NOMO-1 treated with dmso at 0.1 percent for 144 hours (cell line): ENCODE results near the gene CDC42EP2.

Experiments
- DNase-seq: peaks from one replicate; lab custom pipeline; 2025; ENCODE audit not compliant: unreplicated experiment; lab: John Stamatoyannopoulos, UW

The CDC42EP2 gene

DNA sequence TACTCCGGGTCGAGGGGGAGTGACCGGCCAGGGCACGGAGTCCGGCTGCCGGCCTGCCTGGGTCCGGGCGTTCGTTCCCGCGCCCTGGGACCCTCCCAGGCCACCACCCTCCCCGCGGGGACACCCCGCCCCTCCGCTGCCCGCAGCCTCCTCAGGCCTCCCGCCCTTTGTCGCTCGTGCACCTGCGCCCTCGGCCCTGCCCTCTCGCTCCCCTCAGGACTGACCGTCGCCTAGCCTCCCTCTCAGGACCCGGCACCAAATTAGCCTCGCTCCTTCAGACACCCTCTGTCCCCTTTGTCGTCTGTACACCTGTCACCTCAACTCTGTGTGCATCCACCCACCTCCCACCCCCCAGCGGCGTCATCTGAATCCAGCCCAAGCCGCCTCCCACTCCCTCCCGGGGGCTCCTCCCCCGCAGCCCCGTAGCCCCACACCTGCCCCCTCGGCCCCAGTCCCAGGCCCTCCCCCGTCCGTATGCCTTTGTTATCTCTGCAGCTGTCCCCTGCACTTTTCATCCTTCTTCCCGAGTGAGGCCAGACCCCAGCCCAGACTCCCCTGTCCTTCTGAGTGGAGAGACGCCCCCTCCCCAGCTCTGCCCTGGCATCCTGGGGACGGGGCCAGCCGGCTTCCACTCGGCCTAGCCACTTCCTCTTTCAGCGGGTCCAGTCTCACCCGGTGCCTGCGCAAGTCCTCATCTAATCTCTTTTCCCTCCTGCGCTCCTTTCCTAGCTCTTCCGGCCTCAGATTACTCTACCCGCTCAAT, 40.5 kb downstream of the CDC42EP2 start:
- DNase-seq = peak; percentile 54

DNA sequence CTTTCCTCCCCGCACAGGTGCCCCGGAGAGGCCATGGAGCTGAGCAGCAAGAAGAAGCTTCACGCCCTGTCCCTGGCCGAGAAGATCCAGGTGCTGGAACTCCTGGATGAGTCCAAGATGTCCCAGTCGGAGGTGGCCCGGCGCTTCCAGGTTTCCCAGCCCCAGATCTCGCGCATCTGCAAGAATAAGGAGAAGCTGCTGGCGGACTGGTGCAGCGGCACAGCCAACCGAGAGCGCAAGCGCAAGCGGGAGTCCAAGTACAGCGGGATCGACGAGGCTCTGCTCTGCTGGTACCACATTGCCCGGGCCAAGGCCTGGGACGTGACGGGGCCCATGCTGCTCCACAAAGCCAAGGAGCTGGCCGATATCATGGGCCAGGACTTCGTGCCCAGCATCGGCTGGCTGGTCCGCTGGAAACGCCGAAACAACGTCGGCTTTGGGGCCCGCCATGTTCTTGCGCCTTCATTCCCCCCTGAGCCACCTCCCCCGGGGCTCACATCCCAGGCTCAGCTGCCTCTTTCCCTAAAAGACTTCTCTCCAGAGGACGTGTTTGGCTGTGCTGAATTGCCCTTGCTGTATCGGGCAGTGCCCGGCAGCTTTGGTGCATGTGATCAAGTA, 41.2 kb downstream of the CDC42EP2 start:
- DNase-seq = no peak

DNA sequence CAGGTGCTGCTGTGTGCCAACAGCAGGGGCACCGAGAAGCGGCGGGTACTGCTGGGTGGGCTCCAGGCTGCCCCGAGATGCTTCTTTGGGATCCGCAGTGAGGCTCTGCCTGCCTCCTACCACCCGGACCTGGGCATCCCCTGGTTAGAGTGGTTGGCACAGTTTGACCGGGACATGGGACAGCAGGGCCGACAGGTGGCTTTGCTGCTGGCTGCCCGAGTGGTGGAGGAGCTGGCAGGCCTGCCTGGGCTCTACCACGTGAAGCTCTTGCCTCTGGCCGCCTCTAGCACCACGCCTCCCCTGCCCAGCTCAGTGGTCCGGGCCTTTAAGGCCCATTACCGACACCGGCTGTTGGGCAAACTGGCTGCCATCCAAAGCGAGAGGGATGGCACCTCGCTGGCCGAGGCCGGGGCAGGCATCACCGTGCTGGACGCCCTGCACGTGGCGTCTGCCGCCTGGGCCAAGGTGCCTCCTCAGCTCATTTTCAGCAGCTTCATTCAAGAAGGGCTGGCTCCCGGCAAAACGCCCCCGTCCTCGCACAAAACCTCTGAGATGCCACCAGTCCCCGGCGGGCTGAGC, 41.8 kb downstream of the CDC42EP2 start:
- DNase-seq = no peak

DNA sequence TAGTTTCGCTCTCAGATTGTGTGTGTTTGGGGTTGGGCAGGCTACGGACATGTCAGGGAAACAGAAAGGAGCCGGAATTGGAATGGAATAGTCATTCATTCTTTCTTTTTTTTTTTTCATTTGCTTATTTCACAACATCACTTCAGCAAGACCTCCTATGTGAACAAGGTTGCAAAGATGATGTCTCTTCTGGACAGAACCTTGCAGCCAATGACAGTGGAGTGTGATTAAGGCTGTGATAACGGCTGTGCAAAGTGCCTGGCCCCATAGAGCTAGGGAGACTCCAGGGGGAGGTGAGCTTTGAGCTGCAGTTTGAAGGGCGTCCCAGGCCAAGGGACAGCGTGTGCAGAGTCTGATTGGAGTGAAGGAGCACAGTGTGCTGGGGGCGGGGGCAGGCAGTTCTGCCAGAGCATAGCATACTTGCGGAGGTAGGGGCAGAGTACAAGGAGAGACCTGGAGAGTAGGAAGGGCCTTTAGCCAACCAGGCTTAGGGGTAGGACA, 43.2 kb downstream of the CDC42EP2 start:
- DNase-seq = no peak

DNA sequence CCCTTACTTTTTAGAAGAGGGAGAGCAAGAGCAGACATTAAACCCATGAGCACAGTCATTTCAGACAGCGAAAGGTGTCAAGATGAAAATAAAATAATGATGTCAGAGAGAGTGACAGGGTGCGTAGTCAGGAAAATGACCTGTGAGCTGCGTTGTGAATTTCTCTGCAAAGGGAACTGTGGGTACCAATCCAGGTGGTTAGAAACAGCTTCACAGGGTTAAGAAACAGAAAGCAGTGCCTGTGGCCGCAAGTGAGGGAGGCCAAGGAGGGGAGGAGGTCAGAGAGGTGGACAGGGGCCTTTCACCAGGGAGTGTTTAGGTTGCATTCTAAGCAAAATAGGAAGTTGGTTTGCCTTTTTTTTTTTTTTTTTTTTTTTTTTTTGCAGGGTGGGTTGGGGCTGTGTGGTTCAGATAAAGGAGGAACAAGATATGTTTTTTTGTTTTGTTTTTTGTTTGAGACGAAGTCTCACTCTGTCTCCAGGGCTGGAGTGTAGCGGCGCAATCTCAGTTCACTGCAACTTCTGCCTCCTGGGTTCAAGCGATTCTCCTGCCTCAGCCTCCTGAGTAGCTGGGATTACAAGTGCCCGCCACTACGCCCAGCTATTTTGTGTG, 47.8 kb downstream of the CDC42EP2 start:
- peak; percentile 52 for DNase-seq

DNA sequence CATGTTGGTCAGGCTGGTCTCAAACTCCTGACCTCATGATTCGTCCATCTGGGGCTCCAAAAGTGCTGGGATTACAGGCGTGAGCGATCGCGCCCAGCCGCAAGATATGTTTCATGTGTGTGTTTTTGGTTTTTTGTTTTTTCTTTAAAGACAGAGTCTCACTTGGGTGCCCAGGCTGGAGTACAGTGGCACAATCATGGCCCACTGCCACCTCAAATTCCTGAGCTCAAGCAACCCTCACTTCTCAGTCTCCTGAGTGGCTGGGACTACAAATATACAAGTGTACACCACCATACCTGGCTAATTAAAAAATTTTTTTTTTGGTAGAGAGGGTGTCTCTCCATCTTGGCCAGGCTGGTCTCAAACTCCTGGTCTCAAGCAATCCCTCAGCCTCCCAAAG, 48.3 kb downstream of the CDC42EP2 start:
- DNase-seq = no peak

DNA sequence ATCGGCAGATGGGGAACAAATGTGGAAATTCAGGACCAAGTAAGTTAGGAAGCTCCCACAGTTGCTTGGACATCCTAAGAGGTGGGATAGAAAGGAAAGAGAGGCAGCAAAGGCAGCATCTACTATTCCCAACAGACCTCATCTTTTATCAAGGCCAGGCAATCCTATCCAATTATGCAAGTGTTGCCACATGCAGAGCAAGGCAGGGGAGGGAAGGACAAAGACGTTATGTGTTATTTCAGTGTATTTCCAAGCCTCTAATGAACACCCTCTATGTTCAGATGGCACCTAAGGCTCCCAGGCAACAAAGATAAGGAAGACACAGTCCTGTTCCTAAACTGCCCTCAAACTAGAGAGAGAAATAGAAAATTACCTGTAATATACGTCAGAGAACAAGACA, 49.1 kb downstream of the CDC42EP2 start:
- no peak for DNase-seq

DNA sequence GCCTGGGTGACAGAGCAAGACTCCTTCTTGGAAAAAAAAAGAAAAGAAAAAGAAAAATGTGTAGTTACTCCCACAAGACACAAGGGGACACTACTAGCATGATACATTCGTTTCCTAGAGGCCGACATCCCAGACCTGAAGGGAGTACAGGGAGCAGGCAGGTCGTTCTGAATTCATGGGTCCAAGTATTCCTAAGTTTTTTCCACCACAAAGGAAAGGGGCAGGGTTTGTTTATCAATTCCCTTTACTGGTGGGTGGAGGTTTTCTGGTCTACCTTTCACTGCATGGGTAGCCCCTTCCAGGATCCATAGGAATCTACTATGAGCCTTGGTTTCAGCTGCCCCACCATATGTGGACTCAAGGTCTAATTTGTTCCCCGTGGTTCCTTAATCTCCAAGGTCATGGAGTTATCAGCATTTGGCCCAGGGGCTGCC, 51.7 kb downstream of the CDC42EP2 start:
- peak; percentile 29 for DNase-seq

DNA sequence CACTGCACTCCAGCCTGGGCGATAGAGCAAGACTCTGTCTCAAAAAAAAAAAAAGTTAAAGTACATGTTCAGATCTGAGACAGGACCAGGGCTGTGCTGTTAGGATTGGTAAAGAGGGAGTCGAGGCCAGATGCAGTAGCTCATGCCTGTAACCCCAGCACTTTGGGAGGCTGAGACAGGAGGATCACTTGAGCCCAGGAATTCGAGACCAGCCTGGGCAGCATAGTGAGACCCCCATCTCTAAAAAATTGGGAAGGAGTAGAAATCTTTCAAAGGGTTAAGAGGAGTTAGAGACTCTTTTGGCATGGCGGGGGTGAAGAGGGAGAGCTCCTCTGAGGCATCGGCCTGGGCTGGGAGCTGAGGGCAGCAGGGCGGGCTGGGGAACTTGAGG, 56.0 kb downstream of the CDC42EP2 start:
- DNase-seq = no peak
